Hematopoietic multipotent progenitor cell treated with erythropoietin and hydrocortisone succinate and interleukin-3 and kit ligand, for 4 days (in vitro differentiated cells): Measurements from ENCODE around the gene SKP2.
"Not testable (repeated sequence)": the region's sequence is repeated elsewhere in the genome, so short reads cannot be mapped to it uniquely, and the experiment has no call there.

Experiments used
- DNase-seq: peaks from one replicate; pipeline ENCODE4 v3.0.0-alpha.2; 2015

The SKP2 gene

GRCh38 chr5:36158144-36158543 is 6.2 kb downstream of the SKP2 start:
- peak; percentile 62 for DNase-seq

- no peak for DNase-seq
Measured at GRCh38 chr5:36160617-36161016, 8.7 kb downstream of the SKP2 start.

GRCh38 chr5:36161361-36161760 is 9.4 kb downstream of the SKP2 start:
- no peak for DNase-seq

- no peak for DNase-seq
Measured at GRCh38 chr5:36162810-36163486, 11.0 kb downstream of the SKP2 start.

GRCh38 chr5:36164461-36164860 is 12.6 kb downstream of the SKP2 start:
- DNase-seq, result no peak

- DNase-seq, result peak; percentile 24
Measured at GRCh38 chr5:36168737-36169136, 16.8 kb downstream of the SKP2 start.

GRCh38 chr5:36170832-36171424 is 19.0 kb downstream of the SKP2 start:
- no peak for DNase-seq

GRCh38 chr5:36172599-36172998 is 20.7 kb downstream of the SKP2 start:
- no peak for DNase-seq

- DNase-seq, result no peak
Measured at GRCh38 chr5:36173426-36173825, 21.5 kb downstream of the SKP2 start.

GRCh38 chr5:36174119-36174518 is 22.2 kb downstream of the SKP2 start:
- DNase-seq, result no peak

GRCh38 chr5:36175043-36175442 is 23.1 kb downstream of the SKP2 start:
- no peak for DNase-seq

GRCh38 chr5:36177154-36177553 is 25.2 kb downstream of the SKP2 start:
- DNase-seq, result no peak

- DNase-seq, result peak; percentile 59
Measured at GRCh38 chr5:36177715-36178523, 26.0 kb downstream of the SKP2 start.

GRCh38 chr5:36178524-36178890 is 26.6 kb downstream of the SKP2 start:
- DNase-seq, result no peak

GRCh38 chr5:36179950-36180349 is 28.0 kb downstream of the SKP2 start:
- DNase-seq, result no peak

GRCh38 chr5:36180556-36181350 is 28.8 kb downstream of the SKP2 start:
- DNase-seq, result no peak

GRCh38 chr5:36181774-36182173 is 29.9 kb downstream of the SKP2 start:
- DNase-seq, result no peak

GRCh38 chr5:36184408-36184807 is 32.5 kb downstream of the SKP2 start:
- DNase-seq, result not testable (repeated sequence)

- no peak for DNase-seq
Measured at GRCh38 chr5:36193746-36194145, 41.8 kb downstream of the SKP2 start.

- no peak for DNase-seq
Measured at GRCh38 chr5:36198281-36198680, 46.4 kb downstream of the SKP2 start.

- not testable (repeated sequence) for DNase-seq
Measured at GRCh38 chr5:36198783-36199182, 46.9 kb downstream of the SKP2 start.

- no peak for DNase-seq
Measured at GRCh38 chr5:36199620-36200019, 47.7 kb downstream of the SKP2 start.

- no peak for DNase-seq
Measured at GRCh38 chr5:36200513-36200912, 48.6 kb downstream of the SKP2 start.
